D341Med (cell line): ENCODE measurements around the gene LGI2.

Experiments used
- DNase-seq: peaks from one replicate; pipeline ENCODE4 v3.0.0; 2012; ENCODE audit warnings: low spot score

The LGI2 gene

GRCh38 chr4:24966076-24966475 lies 64.7 kb downstream of the LGI2 start:
- DNase-seq: no peak

GRCh38 chr4:24965627-24966026 lies 65.1 kb downstream of the LGI2 start:
- DNase-seq: no peak

- DNase-seq: no peak
Measured at GRCh38 chr4:24963277-24963676, 67.5 kb downstream of the LGI2 start.

- no peak for DNase-seq
Measured at GRCh38 chr4:24957886-24958285, 72.9 kb downstream of the LGI2 start.

GRCh38 chr4:24956763-24957162 lies 74.0 kb downstream of the LGI2 start:
- DNase-seq: no peak

GRCh38 chr4:24956091-24956490 lies 74.7 kb downstream of the LGI2 start:
- no peak for DNase-seq

GRCh38 chr4:24952667-24953066 lies 78.1 kb downstream of the LGI2 start:
- no peak for DNase-seq

- no peak for DNase-seq
Measured at GRCh38 chr4:24949970-24950369, 80.8 kb downstream of the LGI2 start.
